CD4-positive, alpha-beta T cell treated with Interleukin-15 for 1 hour (primary cell): Measurements from ENCODE around the gene PCK2.

Experiments used
- DNase-seq: peaks from one replicate; pipeline ENCODE4 v3.0.0-alpha.2; 2020

Gene PCK2

GRCh38 chr14:24121210-24121609, 27.1 kb downstream of the PCK2 start:
- DNase-seq, result no peak

GRCh38 chr14:24122416-24122815, 28.3 kb downstream of the PCK2 start:
- DNase-seq, result no peak

GRCh38 chr14:24122898-24123297, 28.8 kb downstream of the PCK2 start:
- no peak for DNase-seq

GRCh38 chr14:24123424-24124417, 29.6 kb downstream of the PCK2 start:
- peak; percentile 20 for DNase-seq

GRCh38 chr14:24126939-24127338, 32.8 kb downstream of the PCK2 start:
- no peak for DNase-seq

GRCh38 chr14:24127673-24128072, 33.6 kb downstream of the PCK2 start:
- no peak for DNase-seq

GRCh38 chr14:24129410-24129998, 35.4 kb downstream of the PCK2 start:
- DNase-seq, result no peak

GRCh38 chr14:24130380-24130716, 36.2 kb downstream of the PCK2 start, which contains the start of gene FITM1:
FITM1 (plus strand) TSS chr14:24130659; CDS start chr14:24131564, 905 bp downstream.
- no peak for DNase-seq

- DNase-seq, result no peak
Observed at GRCh38 chr14:24130717-24131548, 36.8 kb downstream of the PCK2 start.

GRCh38 chr14:24131549-24131966, 37.4 kb downstream of the PCK2 start:
- DNase-seq, result no peak

GRCh38 chr14:24132061-24132685, 38.1 kb downstream of the PCK2 start:
- peak; percentile 18 for DNase-seq

- no peak for DNase-seq
Observed at GRCh38 chr14:24132976-24133375, 38.9 kb downstream of the PCK2 start.

GRCh38 chr14:24133735-24134134, 39.6 kb downstream of the PCK2 start:
- DNase-seq, result no peak

GRCh38 chr14:24135584-24135833, 41.4 kb downstream of the PCK2 start:
- DNase-seq, result no peak

GRCh38 chr14:24135834-24136683, 41.9 kb downstream of the PCK2 start, which contains the start of gene PSME1:
PSME1 (plus strand) TSS chr14:24136194; CDS start chr14:24136263, 69 bp downstream.
- peak; percentile 91 for DNase-seq

- DNase-seq, result no peak
Observed at GRCh38 chr14:24136684-24137528, 42.8 kb downstream of the PCK2 start.

- no peak for DNase-seq
Observed at GRCh38 chr14:24137529-24138395, 43.7 kb downstream of the PCK2 start.

GRCh38 chr14:24138396-24139271, 44.5 kb downstream of the PCK2 start:
- no peak for DNase-seq
